Stimulated activated CD4-positive, alpha-beta T cell treated with anti-CD3 and anti-CD28 coated beads, Interleukin-4, amount 100 ng/mL, for 24 hours (primary cell): ENCODE measurements around the gene TIE1.
A peak's percentile ranks its signal among the peaks of the same experiment; 100 is the strongest.

Source experiments
- DNase-seq: peaks from one replicate; pipeline ENCODE4 v3.0.0-alpha.2; 2020

The TIE1 gene

DNA sequence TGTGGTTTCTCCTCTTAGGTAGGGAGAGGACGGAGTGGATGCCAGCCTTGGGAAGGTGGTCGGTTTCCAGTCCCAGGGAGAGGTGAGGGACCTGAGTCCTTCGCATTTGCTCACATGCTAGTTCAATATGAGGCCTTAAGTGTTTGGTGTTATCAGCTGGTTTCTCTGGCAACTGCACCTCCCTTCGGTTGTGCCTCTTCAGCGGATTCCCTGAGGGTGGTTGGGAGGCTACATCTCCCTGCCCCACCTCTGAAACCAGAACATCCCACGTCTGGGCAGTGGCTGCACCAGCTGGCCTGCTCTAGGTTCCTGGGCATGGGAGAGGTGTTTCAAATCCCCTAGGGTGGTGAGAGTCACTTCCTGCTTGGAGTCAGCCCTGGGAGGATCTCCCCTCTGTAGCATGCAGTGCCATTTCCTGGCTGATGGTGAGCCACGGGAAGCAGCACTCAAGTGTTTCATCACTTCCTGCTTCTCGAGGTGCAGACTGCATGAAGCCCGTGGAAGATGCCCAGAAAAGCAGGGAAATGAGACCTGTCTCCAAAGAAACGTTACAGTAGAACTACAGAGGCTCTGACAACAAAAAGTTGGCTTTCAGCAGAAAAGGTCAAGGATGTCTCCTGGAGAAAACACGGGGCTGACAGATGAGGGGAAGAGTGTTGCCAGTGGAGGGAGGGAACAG is 26.5 kb upstream of the TIE1 start:
- peak; percentile 19 for DNase-seq

DNA sequence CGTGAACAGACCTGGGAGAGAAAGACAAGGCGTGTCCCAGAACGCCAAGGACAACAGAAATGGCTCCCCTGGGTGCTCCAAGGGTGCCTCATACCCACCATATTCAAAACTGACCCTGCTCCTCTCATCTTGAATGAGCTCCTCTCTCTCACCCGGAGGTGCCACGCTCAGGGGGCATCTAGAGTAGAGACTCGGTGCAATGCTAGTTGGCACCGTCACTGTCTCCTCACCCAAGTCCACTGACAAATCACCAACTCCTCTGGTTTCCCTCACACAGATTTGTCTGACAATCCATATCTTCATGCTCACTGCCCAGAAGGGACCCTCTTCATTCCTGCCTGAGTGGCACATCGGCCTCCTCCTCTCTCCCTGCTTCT is 26.0 kb upstream of the TIE1 start:
- DNase-seq, result no peak

DNA sequence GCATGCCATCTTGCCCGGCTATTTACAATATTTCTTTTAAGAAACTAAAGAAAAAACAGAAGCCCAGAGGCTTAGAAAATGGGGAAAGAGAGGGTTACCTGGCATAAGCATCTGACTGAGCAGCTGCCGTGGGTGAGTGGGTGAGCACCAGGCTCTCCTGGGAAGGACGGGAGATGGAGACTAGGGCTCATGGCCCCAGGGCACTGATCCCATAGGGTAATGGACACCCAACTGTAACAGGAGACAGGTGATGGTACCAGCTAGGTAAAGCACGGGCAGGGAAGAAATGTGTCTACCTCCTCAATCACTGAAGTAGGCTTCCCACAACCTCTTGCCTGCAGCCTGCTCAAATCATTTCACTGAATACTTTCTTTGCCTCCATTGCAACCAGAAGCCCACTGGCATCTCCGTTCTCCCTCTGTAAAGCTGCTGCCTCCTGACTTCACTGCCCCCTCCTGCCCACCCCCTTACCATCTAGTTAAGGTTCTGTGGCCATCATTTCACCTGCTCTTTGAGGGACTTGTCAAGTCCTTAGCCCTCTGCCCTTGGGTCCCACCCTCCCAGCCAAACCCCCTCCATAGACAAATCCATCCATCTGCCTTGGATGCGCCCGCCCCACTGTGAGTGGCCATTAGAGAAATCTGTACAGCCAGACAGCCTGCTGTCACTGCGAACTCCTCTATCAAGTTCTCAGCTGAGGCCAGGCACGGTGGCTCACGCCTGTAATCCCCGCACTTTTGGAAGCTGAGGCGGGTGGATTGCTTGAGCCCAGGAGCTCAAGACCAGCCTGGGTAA is 24.8 kb upstream of the TIE1 start:
- DNase-seq, result no peak

DNA sequence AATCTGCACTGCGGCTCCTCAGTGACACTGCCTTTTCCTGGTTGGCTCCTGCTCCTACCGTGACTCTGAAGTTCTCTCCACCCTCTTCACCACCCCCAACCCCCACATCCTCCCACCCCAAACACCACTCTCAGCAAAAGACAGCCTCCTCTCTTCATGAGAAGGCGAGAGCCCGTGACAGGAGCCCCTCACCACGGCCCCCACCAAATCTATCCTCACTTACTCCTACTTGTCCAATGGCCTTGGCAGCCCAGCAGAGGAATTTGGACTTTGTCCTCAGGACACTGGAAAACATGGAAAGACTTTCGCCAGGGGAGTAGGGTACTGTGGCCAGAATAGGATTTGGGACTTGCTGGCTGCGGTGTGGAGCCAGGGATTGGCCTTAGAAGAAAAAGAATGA is 24.1 kb upstream of the TIE1 start:
- DNase-seq, result no peak

DNA sequence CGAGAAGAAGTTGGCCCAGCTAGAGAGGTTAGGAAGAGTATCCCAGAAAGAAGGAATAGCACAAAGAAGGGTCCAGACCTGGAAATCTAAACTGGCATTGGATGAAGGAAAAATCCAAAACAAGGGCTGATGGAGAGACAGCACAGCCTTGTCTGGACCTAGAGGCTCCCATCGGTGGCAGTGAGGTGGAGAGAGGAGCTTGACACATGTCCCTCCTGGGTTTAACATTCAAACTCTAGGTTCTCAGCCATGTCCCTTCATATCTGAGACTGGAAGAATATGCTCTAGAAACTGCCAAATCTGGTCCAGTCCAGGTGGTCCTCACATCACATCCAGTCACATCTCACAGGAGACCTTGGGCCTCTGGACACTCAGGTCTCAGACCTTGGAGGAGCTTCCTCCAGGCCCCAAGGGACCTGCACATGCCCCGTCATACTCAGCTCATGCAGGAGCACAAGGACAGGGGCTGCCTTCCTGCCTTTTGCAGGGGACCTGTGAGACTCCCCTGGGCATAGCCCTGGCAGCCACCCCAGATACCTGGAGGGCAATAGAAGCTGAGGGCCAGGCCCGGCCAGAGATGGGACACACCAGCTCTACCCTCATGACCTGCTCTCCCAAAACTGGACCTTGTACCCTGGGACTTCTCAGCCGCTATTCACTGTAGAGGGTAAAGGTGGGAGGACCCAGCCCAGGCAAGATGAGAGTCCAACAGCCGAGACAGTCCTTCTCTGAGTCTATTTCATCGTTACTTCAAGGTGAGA is 23.5 kb upstream of the TIE1 start:
- no peak for DNase-seq

DNA sequence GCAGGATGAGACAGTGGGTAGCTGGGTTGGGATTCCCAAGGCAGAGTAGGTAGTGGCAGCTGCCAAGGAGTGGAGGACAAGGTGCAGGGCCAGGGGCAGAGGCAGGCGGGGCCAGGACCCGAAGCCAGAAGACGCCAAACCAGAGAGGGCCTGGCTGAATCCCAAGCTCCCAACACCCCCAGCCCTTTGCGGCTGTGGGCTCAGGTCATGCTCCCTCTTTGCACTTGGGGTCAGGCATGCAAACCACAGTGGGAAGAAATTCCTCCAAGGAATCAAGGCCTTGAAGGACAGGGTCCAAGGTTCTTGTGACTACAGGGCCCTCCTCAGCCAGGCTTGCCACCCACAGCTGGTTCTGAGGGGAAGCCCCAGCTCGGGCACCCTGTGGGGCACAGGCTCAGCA is 21.6 kb upstream of the TIE1 start:
- no peak for DNase-seq

DNA sequence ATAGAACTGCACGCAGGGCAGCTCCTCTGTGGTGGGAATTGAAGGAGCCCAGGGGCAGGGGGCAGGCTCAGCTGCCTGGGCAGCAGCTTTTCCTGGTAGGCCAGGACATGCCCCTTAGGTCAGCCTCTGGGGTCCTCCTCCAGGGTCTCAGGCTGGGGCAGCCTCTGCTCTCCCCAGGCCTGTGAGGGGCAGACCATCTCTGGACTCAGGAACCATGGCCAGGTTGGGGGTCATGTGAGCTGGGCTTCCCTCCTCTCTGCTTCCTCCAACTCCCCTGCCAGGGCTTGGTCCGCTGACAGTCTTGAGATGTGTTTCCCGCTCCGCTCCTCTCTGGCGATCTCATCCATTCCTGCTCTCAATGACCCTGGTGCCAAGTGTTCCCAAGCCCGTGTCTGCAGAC is 21.1 kb upstream of the TIE1 start:
- DNase-seq, result no peak

DNA sequence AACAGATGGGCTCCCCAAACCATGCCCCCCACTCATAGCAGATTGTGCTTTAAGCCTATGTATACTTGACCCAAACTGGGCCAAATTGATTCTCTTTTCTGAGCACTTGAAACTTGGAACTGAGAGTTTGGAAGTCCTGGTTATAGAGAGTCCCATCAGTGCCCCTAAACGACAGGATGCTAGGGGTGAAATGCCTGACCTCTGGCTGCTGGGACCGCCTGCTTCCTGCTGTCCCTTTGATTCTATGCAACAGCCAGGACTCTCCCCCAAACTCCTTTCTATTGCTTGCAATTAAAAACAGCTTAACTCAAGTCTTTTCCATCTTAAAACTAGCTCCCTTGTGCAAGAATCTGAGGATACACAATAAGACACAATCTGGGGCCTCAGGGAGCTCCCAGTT is 20.1 kb upstream of the TIE1 start:
- no peak for DNase-seq

DNA sequence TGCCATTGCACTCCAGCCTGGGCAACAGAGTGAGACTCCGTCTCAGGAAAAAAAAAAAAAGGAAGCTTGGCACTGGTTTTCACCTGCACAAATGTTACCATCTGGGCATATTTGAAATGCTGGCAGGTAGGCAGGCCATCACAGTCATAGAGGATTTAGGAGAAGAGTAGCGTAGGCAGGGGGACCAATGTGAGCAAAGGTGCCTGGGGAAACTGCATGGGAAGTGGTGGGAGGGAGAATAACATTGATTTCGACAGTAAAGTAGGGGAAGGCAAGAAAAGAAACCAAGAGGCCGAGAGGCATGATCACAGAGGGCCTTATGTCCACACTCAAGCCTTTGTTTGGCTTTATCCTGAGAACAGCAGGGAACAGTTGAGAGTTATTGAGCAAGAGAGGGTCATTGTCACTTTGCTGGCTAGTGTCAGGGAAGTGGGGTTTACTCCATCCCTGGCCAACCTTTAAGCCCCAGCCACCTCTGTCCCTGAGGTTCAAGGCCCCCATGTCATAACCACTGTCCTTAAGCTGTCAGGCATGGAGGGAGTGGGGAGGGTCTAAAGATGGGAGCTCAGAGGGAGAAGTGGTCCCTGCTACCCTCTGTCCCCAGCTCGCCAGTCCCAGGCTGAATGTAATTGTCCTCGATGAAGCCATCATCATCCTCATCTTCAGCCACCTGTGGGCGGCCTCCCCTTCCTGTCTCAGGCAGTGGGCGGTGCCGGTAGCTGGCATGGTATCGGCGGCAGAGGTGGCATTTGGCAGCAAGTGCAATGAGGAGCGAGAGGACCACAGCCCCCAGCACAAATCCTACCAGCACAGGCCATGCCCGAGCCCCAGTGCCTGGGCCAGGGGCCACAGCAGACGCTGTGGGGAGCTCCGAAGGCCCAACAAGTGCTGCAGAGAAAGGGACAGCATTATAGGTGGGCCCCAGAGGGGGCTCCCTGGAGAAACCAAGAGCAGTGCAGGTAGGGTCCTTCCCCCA is 18.3 kb upstream of the TIE1 start:
- no peak for DNase-seq

DNA sequence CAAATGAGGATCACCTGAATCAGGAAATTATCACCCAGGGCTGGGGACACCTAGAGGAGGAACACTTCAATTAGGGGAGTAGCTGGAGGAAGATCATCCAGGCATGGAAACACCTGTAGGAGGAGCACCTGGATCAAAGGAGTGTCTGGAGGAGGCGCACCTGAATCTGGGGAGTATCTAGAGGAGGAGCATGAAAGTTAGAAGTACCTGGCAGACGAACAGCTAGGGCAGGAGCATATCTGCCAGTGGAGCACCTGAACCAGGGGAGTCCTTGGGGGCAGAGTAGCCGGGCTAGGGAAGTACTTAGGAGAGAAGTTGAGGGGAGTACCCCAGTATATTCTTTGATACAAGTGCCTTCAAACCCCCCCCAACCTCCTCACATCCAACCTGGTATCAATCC is 16.7 kb upstream of the TIE1 start:
- no peak for DNase-seq

DNA sequence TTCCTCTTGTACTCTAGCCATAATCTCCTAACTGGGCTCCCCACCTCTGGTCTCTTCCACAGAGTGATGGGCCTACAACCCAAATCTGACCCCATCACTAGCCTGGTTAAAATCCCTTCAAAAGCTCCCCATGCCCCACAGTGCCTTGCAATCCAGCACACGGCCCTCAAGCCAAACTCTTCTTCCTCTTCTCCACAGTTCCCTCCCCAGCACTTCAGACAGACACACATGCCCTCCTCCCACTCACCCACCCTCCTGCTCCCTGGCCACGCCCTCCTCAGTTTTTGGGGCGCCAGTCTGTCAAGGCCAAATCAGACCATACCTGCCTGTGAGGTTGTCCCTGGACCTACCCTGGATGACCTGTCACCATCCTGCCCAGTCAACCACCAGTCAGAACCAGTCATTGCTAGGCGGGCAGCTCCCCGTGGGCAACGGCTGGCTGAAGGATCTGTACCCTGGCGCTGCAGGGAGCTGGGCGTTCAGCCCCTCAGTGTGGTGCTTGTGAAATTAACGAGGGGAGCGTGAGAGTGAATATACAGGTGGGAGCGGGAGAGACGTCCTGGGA is 16.2 kb upstream of the TIE1 start:
- DNase-seq, result no peak

DNA sequence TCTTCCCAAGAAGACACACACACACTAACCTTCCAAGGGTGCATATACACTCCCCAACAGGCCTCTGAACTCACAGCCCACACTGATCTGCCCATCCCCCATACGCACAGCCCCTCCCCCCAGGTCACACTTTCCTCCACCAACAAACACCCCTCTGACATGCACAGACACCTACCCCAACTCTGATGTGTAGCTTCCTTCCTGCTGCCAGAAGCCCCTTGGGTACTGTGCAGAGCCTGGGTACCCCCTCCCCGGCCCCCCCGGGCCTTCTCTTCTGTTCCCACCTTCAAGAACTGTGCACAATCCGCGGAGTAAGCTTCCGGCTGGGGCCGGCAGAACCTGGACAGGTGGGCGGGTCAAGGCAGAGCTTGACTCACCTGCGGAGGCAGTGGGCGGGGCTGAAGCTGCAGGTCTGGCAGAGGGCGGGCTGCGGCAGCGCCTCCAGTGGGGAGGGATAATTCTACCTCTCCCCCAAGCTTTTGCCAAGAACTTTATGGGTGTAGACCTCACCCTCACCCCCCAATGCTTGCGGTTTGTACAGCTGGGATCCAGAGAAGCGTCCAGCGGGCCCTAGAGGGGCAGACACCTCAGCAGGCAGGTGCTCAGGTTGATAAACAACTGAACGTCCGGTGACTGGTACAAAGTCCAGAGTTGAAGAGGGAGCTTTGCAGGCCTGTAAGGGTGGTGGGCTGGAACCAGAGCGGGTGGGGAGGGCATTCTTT is 15.4 kb upstream of the TIE1 start, which contains the start of gene C1orf210:
C1orf210 (minus strand) TSS at position 313 of the 722 bp plus-strand sequence. CDS start 2,311 bp downstream, outside the sequence.
- no peak for DNase-seq

DNA sequence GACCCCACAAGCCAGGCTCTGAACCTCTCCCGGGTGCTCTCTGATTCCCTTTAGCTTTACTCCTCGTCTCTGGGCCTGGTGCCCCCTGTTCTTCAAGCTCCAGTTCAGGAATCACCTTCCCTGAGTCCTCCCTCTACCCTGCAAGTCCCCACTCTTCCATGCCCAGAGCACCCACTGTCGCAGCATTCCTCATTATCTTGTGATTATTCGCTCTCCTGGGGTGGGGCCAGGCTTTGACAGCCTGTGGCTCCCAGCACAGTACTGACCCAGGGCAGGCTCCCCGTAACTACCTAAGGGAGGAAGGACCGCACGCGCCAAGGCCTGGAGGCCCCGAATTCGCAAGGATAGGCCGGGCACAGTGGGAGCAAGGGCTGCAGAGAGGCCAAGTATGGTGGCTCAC is 14.7 kb upstream of the TIE1 start:
- DNase-seq, result no peak

DNA sequence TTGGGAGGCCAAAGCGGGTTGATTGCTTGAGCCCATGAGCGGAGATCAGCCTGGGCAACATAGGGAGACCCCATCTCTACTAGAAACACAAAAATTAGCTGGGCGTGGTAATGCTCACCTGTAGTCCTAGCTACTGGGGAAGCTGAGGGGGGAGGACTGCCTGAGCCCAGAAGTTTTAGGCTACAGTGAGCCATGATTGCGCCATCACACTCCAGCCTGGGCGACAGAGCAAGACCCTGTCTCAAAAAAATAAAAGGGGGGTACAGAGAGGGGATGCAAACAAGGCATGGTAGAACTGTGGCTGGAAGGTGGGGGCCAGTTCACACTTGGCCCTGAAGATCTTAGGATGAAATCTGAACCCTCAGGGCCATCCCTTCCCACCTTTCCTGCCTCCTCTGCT is 14.2 kb upstream of the TIE1 start:
- no peak for DNase-seq

DNA sequence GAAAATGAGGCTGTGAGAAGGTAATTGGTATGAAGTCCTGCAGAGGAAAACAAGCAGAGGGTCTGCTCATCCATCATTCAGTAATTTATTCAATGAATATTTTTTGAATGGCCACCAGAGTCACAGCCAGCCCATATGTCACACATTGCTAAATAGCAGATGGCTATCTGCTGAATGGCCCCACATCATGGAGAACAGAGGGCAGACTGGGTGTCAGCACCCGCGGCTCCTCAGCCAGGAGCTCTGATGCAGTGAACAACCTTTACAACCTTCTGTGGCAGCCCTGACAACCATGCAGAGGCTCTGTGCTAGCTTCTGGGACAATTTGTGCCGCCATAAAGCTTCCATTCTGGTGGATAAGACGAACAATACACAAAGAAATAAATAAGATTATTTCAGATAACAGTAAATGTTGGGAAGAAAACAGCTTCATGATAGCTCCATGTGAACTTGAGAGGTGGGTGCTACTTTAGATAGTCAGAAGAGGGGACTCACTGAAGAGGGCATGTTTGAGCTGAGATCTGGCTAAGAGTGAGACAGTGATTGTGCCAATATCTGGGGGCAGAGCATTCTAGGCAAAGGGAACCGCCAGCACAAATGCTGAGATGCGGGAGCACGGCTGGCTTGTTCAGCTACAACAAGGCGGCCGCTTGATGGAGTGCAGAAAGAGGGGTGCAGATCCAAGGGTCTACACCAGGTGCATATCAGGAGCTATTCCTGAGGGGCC is 12.6 kb upstream of the TIE1 start:
- DNase-seq, result no peak

DNA sequence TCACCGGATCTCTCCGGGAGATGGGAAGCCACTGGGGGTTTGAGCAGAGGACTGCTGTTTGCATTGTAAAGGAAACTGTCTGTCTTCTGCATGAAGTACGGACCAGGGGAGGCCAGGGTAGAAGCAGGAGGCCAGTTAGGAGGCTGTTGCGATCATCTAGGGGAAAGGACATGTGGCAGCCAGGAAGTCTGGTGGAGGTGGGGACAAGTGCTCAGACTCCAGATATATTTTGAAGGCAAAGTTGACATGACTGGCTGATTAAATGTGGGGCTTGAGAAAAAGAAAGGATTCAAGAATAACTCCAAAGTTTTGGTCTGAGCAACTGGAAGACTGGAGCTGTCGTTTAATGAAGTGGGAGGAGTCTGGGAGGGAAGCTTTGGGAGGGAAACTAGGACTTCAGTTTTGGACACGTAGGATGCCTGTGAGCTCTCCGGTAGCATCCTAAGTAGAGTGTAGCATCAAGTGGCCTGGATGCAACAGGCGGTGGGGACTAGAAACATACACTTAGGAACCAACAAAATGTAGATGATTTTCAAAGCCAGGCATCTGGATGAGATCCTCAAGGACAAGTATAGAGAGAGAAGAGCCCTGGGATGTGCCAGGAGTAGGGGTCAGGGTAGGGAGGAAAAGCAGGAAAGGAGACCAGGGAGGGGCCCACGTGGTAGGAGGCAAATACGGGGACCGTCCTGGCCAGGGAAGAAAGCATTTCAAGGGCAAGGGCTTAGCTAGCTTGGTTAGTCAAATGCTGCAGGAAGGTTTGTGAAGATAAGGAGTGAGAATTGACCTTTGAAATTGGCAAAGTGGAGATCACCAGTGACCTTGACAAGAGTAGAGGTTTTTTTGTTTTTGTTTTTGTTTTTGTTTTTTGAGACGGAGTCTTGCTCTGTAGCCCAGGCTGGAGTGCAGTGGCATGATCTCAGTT is 11.7 kb upstream of the TIE1 start:
- DNase-seq, result no peak

DNA sequence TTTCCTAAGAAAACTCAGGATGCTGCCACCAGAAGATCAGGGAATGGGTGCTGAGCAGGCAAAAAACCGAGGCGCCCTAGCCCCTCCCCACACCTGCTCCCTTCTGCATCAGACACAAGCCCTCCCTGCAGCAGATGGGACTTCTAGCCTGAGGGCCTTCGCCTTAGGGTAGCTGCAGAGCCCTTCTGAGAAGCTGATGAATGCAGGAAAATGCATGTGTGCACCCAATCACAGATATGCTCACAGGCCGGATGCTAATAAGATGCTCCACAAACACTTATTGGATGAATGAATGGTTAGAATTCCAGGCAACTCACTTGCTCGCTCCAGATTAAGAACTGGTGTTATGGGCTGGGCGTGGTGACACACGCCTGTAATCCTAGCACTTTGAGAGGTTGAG is 8.6 kb upstream of the TIE1 start:
- DNase-seq, result no peak

DNA sequence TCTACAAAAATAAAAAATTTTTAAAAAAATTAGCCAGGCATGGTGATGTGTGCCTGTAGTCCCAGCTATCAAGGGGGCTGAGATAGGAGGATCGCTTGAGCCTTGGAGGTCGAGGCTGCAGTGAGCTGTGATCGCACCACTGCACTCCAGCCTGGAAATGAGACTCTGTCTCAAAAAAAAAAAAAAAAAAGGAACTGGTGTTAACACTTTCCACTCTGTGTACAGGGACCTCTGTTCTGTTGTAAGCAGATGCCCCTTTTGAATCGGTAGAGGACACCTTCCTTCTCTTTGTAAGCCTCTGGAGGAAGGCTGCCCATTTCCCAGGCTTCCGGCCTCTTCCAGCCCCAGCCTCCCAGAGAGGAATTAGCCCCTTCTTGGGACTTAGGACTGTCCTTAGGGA is 8.1 kb upstream of the TIE1 start:
- DNase-seq, result no peak

DNA sequence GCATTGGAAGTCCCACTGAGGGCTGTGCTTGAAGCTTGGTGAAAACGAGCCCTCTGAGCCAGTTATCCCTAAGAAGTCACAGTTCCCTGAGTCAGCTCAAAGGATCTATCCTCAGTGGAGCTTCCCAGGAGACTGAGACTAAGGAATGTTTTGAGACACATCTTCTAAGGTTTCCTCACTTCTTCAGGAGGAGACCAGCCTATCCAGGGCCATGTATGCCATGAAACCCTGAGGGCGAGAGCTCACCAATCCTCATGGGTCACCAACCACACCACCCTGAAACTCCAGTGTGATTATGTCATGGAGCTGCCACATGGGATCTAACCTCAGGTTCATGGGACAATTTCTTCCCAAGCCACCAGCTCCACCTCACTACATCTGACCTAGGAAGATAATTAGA is 7.6 kb upstream of the TIE1 start:
- DNase-seq, result no peak
